ENCODE measurements around the gene PLA2G2E. TPM values are rescaled to one million over a fixed set of nuclear protein-coding genes. Genes with fewer than 3 reads are reported as not detected.
A peak's percentile ranks its signal among the peaks of the same experiment; 100 is the strongest.
"Not testable (repeated sequence)": the region's sequence is repeated elsewhere in the genome, so short reads cannot be mapped to it uniquely, and the experiment has no call there.

PLA2G2E gene
- total RNA-seq, 1 experiment from 2014 or later = not detected

DNA sequence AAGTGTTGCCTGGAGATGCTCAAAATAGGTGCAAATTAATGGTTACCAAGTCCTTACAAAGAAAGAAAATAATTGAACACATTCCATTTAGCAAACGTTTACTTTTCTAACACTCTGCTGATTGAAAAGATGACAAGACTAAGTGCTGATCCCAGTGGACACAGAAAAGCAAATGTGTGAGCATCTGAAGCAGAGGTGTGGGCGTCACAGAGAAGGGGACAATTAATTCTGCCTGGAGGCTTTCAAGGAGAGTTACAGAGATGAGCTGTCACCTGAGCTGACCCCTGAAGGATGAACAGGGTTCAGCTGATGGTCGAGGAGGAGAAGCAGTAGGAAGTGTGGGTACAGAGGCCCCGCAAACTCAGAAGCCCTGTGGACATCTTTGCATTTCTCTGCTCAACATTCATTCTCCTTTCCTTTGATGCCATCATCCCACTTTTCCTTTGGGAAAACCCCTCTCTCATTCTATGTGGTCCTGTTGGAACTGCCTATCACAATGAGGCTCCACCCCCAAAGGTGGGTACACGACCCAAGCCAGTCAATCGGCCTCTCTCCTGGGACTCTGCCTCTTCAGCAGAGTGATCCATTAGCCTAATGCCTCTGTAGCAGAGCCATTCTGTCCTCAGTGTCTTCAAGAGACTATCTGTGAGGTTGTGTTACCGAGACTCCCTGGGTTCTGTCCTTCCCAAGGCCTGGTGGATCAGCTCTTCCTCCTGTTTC is 17.2 kb upstream of the PLA2G2E start:
- H3K36me3 ChIP-seq = no peaks in the 10 kb centered on the region
- H3K9me3 ChIP-seq = 0 out of 2 replicates have a peak, but pooled peaks cover 2% of the 10 kb centered on the region
- no peak overlapping the region for H3K4me3 ChIP-seq
- no peak for DNase-seq
- H3K27me3 ChIP-seq = no peaks in the 10 kb centered on the region

DNA sequence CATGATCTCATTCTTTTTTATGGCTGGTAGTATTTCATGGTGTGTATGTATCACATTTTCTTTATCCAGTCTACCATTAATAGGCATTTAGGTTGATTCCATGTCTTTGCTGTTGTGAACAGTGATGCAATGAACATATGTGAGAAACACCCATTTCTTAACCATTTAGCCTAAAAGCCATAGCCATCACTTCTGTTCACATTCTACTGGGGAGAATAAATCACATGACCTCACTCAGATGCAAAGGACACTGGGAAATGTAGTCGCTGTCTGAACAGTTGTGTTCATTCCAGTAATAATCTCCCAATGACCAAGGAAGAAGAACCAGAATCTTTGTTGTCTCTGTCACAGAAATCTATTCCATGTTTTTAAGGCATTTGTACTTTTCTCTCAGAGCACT is 15.1 kb upstream of the PLA2G2E start:
- Histone ChIP-seq H3K27me3 (no peaks in the 10 kb centered on the region), H3K36me3 (no peaks in the 10 kb centered on the region), H3K4me3 (no peak overlapping the region), H3K9me3 (0 out of 2 replicates have a peak, but pooled peaks cover 2% of the 10 kb centered on the region)
- no peak for DNase-seq

DNA sequence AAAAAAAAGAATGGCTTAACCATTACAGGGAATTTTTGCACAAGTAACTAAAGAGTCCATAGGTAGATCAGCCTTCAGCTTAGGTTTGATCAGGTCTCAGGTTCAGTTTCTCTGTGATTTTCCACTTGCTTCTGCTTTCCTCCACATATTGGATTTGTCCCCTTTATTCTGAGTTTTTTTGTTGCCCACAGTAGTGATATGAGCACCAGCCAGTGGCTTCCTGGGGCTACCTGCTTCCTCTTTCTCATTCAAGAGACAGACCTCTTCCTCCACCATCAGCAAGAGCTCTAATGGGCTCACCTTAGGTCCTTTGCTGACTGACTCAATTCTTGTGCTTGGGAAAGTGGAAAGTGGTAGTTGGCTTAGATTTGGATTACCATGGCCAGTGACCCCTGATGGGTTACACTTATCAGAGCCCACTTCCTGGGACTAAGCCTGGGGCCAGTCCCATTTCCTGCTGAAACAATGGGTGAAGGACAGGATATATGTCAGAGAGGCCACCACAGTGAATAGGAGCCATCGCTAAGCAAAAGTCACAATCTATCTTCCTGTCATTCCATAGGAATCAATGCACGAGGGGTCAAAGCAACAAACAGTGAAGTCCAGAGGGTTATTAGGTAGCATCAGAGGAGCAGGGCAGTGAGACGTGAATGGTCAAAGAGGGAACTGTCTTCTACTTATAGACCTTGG is 12.8 kb upstream of the PLA2G2E start:
- no peak overlapping the region for H3K4me3 ChIP-seq
- DNase-seq = no peak

DNA sequence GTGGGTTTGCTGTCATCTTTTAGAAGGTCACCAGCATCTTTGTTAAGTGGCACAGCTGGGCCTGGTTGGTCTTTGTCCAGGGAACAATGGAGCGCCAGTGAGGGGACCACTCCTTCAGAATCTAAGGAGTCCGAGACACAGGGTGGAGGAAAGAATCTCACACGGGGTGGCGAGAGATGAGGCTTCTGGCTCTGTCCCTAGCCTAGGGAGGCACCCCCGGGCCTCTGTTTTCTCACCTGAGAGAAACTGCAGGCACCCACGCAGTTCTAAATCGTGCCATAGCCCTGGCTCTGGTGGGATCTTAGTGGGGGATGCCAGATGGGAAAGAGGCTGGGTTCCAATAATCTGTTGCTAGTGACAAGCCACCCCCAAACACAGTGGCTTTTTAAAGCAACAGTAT is 10.9 kb upstream of the PLA2G2E start:
- no peaks in the 10 kb centered on the region for H3K36me3 ChIP-seq
- H3K27me3 ChIP-seq = no peaks in the 10 kb centered on the region
- DNase-seq = no peak
- 0 out of 2 replicates have a peak, but pooled peaks cover 5% of the 10 kb centered on the region for H3K9me3 ChIP-seq
- H3K4me3 ChIP-seq = no peak overlapping the region

More for the DNA sequence above, 12.8 kb upstream of the PLA2G2E start:
- no peaks in the 10 kb centered on the region for H3K27me3 ChIP-seq
- H3K36me3 ChIP-seq = no peaks in the 10 kb centered on the region
- H3K9me3 ChIP-seq = 0 out of 2 replicates have a peak, but pooled peaks cover 4% of the 10 kb centered on the region

DNA sequence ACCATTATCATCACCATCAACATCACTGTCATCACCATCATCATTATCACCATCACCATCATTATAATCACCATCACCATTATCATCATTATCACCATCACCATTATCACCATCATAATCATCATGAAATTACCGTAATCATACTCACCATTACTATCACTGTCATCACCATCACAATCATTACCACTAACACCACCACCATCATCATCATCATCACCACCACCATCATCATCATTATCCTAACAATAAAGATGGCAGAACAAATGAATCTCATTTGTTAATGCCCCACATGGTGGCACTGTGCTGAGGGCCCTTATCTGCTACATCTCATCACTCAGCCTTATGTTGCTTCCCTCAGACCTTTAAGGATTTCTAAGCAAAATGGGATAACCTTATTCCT is 9.4 kb upstream of the PLA2G2E start:
- 0 out of 2 replicates have a peak, but pooled peaks cover 5% of the 10 kb centered on the region for H3K9me3 ChIP-seq
- H3K27me3 ChIP-seq = no peaks in the 10 kb centered on the region
- no peaks in the 10 kb centered on the region for H3K36me3 ChIP-seq
- H3K4me3 ChIP-seq = no peak overlapping the region
- DNase-seq = no peak

DNA sequence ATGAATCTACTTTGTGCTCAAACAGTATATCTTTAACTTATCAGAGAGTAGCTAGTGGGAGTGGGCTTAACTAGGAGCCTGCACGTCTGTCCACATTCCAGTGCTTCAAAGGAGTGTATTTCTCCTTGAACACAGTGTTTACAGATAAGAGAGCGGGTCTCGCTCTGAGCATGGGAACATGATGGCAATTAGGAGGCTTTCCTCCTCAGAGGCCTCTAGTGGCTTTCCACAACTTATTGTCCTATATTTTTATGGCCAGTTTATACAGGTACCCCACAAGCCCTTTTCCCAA is 3.7 kb upstream of the PLA2G2E start:
- H3K36me3 ChIP-seq, H3K9me3 ChIP-seq, DNase-seq, H3K27me3 ChIP-seq, H3K4me3 ChIP-seq: not testable (repeated sequence)

DNA sequence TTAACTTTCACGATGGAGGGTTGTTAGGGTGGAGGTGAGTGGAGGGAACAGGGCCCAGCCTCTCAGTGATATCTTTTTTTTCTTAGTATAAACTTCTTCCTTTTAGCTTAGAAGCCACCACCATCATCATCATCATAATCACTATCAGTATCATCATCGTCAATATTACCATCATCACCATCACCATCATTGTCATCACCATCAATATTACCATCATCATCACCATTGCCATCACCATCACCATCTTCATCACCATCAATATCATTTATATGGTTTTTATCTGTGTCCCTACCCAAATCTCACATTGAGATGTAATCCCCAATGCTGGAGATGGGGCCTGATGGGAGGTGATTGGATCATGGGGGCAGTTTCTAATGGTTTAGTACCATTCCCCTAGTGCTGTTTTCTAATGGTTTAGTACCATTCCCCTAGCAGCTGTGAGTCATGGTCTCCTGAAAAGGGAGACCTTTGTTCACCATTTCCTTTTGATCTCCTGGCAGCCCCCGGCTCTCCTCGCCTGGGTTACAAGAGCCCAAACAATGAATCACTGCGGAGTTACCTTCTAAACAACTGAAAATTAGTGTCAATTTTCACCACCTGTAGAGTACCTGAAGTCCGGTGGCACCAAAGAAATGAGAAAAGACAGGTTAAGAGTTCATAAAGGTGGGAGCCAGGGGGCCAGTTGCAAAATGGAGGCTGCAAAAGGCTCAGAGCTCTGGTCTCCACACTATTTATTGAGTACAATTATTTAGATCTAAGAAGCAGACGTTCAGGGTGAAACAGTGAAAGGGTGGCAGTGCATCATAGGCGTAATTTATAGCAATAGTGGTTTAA is 3.1 kb upstream of the PLA2G2E start:
- Histone ChIP-seq H3K27me3 (no peaks in the 10 kb centered on the region), H3K36me3 (no peaks in the 10 kb centered on the region), H3K4me3 (no peak overlapping the region), H3K9me3 (0 out of 2 replicates have a peak, but pooled peaks cover 3% of the 10 kb centered on the region)
- no peak for DNase-seq

DNA sequence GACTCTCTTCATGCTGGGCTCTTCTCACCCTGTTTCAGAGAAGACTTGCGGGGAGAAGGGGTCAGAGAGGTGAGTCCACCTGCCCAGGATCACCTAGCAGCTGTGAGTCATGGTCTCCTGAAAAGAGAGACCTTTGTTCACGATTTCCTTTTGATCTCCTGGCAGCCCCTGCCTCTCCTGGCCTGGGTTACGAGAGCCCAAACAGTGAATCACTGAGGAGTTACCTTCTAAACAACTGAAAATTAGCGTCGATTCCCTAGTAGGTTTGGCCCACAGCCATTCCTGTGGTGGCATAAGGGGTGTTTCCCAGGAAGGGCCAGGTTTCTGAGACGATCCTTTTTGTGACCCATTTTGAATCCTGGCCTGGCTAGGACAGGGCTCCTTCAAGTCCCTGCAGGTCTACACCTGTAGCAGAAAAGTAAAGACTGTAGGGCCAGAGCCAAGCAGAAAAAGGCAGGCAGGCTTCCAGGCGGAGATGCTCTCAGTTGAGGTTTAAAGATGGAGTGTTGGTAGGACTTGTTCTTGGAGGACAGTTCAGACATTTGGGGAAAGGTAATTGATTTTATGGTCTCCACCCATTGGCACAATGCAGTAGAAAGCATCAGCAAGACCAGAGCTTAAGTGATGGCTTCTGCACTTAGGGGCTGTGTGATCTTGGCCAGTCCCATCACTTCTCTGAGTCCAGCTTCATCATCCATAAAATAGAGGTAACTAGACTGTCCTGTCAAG is 2.1 kb upstream of the PLA2G2E start:
- Histone ChIP-seq H3K36me3 (no peaks in the 10 kb centered on the region), H3K9me3 (no peaks in the 10 kb centered on the region), H3K4me3 (no peak overlapping the region), H3K27me3 (no peaks in the 10 kb centered on the region)
- no peak for DNase-seq

DNA sequence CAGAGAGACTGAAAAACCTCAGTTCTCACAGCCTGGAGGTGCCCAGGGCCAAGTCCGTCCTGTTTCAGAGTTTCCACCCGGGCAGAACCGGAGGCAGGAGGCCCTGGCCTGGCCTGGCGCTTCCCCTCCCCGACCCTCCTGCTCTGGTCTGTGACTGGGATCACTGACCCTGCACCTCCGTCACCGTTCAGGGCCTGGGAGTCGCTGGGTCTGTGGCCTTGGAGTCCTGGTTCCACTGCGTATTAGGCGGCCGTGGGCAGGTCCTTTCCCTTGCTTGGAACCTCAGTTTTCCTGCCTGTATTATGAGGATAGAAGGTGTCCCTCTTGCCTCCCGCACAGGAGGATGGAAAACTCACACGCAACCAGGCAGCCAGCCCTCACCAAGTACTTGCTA is 533 bp upstream of the PLA2G2E start:
- H3K4me3 ChIP-seq = no peak overlapping the region
- no peaks in the 10 kb centered on the region for H3K27me3 ChIP-seq
- no peak for DNase-seq
- no peaks in the 10 kb centered on the region for H3K36me3 ChIP-seq
- no peaks in the 10 kb centered on the region for H3K9me3 ChIP-seq

DNA sequence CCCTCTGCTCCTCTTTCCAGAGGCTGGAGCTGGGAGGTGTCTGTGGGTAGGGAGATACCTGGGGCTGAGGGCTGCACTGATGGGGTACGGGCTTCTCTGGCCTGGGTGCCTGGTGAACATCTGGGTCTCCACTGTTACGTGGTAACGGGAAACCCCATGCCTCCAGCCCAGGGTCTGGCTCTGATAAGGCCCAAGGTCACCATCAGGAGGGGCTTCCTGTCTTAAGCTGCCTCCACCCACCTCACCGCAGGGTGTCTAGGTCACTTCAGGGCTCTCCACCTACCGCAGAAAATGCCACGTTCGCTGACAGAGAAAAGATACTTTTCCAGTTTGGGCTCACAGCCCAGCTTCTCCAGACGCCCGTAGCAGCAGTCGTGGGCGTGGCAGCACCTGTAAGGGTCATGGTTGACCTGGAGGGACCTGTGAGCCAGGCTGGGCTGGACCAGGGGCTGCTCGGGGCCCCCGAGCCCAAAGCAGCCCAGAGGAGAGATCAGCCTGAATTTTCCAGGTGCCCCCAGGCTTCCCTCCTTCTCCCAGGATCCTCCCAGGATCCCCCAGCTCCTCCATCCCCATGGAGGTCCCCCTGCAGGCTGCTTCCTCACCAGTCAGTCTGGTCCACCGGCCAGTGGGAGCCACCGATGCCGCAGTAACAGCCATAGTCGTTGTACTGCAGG is 1.3 kb downstream of the PLA2G2E start:
- DNase-seq = no peak
- Histone ChIP-seq H3K36me3 (no peaks in the 10 kb centered on the region), H3K27me3 (no peaks in the 10 kb centered on the region), H3K4me3 (no peak overlapping the region), H3K9me3 (no peaks in the 10 kb centered on the region)

DNA sequence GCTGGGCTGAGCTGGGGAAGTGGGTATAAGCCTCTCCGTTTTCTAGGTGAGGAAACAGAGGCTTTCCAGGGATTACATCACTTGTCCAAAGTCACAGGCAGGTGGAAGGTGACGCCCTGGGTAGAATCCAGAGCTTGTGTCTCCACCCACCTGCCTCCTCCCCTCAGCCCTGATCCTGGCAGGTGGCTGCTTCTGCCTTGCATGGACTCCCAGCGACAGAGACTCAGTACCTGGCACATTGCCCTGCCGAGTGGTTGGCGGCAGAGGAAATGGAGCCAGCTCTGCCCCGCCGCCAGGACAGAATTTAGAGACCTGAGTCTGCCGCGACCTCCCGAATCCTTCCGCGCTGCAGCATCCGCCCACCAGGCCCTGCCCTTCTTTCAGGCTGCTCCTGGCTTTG is 2.1 kb downstream of the PLA2G2E start:
- no peak overlapping the region for H3K4me3 ChIP-seq
- H3K9me3 ChIP-seq = no peaks in the 10 kb centered on the region
- H3K36me3 ChIP-seq = no peaks in the 10 kb centered on the region
- no peaks in the 10 kb centered on the region for H3K27me3 ChIP-seq
- DNase-seq = no peak

DNA sequence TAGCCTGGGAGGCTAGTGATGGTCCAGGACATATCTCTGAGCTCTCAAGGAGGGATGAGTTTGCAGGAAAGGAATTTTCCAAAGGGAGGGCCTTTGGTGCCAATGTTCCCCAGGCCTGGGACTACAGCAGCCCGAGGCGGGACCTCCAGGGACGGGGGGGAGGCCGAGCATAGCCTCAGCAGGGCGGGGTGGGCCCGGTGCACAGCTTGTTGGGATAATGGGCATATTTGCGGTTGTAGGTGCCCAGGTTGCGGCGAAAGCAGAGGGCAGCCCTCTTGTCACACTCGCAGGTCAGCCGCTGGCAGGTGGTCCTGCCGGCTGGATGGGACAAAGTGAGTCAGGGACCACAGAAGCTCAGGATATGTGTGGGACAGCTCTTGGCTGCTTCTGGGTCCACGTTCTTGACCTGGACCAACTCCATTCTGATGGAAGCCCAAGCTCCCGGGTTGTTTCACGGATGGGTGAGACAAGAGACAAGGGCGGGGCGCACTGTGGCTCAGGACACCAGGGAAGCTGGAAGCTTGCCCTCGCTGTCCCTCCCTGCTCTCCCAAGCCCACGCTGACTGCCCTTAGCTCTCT is 3.2 kb downstream of the PLA2G2E start:
- H3K9me3 ChIP-seq = no peaks in the 10 kb centered on the region
- H3K27me3 ChIP-seq = no peaks in the 10 kb centered on the region
- H3K4me3 ChIP-seq = no peak overlapping the region
- H3K36me3 ChIP-seq = no peaks in the 10 kb centered on the region
- no peak for DNase-seq

DNA sequence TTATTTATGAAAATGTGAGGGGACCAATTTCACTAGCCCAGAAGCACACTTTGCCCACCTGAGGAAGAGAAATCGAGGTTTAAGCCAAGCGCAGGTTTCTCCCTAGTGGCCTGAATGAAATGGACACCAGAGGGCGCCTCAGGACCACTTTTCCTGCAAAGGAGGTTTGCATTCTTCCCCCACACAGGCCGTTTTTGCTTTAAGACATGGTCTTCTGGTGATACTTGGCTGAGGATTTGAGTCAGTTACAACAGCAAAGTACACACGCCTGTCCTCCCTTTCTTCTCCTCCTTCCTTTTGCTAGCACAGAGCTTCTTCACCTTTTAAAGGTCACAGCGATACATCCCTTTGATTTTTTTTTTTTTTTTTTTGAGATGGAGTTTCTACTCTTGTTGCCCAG is 5.4 kb downstream of the PLA2G2E start:
- Histone ChIP-seq H3K36me3 (peaks cover 13% of the 10 kb centered on the region), H3K4me3 (no peak overlapping the region), H3K9me3 (no peaks in the 10 kb centered on the region), H3K27me3 (no peaks in the 10 kb centered on the region)
- DNase-seq = peak; percentile 55

DNA sequence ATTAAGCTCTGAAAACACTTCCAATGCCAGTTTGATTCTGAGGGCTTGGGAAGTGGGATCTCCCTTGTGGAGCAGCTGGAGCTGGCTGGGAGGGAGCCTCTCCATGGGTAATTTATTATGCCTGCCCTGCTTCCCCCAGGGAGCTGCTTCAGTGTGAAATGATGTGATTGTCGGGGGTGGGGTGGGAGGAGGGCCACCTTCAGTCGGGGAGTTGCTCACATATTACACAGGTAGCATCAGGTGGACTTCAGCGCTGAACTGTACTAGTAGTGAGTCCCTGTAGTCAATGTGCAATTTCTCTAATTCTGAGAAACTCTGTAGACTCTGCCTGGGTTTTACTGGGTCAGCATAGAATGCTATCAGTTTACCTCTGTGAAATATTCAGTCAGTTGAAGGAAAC is 12.8 kb downstream of the PLA2G2E start:
- H3K36me3 ChIP-seq = peaks cover 57% of the 10 kb centered on the region
- DNase-seq = no peak
- no peaks in the 10 kb centered on the region for H3K27me3 ChIP-seq
- H3K9me3 ChIP-seq = no peaks in the 10 kb centered on the region
- no peak overlapping the region for H3K4me3 ChIP-seq

DNA sequence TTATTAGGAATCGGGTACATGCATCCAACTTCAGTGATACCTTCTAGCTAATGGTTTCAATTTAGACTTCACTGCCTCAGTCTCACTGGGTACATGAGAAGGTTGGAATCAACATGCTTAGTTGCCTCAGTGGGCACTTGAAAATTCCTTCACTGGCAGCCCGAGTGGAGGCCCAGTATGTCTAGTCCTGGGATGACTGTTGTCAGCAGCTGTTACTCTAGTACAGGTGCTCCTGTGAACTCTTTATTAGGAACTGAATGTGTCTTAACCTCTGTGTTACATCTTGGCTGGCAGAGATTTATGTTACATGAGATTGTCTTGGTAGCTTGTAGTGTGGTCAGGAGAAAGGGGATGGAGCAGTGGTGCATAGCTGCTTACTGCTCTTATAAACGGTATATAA is 13.4 kb downstream of the PLA2G2E start:
- no peaks in the 10 kb centered on the region for H3K27me3 ChIP-seq
- H3K36me3 ChIP-seq = peaks cover 60% of the 10 kb centered on the region
- H3K9me3 ChIP-seq = no peaks in the 10 kb centered on the region

DNA sequence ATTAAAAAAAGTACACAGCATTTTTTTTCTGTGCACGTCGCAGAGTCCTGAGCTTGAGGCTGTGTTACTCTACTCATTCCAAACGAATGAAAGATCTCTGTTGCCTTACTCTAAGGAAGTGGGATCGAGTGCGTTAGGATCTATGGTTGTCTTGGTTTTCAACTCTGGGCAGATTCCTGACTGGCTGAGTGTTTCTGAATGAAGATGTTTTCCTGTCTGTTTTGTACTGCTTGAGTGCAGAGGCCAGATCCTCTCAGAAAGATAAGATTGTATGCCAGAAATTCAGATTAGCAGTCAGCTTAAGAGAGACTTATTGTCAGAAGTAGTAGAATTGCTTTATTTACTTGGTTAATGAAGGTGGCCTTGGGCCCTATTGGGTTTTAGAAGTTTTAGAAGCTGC is 14.0 kb downstream of the PLA2G2E start:
- Histone ChIP-seq H3K27me3 (no peaks in the 10 kb centered on the region), H3K36me3 (peaks cover 60% of the 10 kb centered on the region), H3K4me3 (no peak overlapping the region), H3K9me3 (no peaks in the 10 kb centered on the region)
- no peak for DNase-seq

More for the DNA sequence above, 13.4 kb downstream of the PLA2G2E start:
- DNase-seq = no peak
- no peak overlapping the region for H3K4me3 ChIP-seq
